ENCODE data around the gene DSG3.

The DSG3 gene

DNA sequence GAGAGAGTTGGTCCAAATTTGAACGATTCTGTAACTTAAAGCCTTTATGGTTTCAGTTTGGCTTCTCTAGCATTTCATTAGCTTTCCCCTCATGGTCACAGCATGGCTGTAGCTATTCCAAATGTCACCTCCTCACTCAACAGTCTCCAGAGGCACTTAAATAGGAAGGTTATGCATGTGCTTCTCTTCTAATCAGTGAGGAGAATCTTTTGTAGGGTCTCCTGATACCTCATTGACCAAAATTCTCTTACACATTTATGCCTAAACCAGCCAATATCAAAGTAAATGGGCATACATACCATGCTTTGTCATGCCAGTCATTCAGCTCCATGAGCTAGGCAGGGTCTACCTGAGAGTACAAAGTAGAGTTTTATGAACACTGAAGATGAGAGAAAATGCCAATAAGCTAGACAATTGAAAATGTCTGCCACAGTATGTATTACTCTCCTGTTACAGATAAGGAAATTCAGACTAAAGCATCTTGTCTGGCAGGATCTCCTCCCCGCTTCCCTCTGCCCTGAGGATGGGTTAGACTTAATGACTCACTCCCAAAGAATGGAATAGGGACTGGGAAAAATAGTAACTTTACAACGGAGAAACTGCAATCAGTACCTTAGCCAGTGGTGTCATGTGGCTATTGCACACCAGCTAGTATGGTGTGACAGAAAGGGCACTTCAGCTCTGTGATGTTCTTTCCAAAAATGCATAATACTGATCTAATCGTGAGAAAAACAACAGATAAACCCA lies 65.8 kb downstream of the DSG3 start:
- no peak for DNase-seq (ENCODE audit: low read depth in 1 of 2, low spot score in 1 of 2)

DNA sequence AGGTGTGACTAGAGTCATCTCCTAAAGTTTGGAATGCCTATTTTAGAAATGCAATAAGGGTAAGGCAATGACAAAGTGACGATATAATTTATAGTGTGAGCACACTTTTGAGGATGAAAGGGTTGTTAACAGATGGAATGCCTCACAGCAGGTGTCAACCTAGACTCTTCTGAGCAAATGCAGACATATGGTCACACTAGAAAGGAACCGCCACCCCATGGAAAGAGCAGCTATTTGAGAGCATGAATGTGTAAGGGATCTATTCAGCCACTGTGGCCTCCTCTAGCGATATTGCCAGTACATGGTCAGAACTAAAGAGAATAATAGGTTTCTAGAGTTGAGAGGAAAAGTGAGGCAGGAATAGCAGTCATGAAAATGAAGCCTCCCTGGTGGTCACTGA lies 68.9 kb downstream of the DSG3 start:
- no peak for DNase-seq (ENCODE audit: low read depth in 1 of 2, low spot score in 1 of 2)

DNA sequence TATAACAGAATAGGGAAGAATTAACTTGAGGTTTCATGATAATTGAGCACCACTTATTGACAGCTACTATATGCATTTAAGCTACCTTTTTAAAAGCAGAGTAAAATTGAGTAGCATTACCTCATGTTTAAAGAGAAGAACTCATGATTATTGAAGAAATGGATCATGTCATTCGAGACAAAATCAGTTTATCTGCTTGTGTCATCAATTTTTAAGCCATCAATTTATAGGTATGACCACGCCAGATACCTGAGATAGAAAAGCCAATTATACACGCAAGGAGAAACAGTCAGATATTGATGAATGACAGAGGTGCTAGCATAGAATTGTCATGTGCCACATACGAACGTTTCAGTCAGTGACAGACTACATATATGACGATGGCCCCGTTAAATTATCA lies 78.8 kb downstream of the DSG3 start:
- DNase-seq (ENCODE audit: low read depth in 1 of 2, low spot score in 1 of 2): no peak
